ENCODE measurements around the gene ZC2HC1B. TPM values are rescaled to one million over a fixed set of nuclear protein-coding genes. Genes with fewer than 3 reads are reported as not detected.
A peak's percentile ranks its signal among the peaks of the same experiment; 100 is the strongest.

The ZC2HC1B gene
- total and polyA plus RNA-seq, 4 experiments from 2014 or later, result not detected

DNA sequence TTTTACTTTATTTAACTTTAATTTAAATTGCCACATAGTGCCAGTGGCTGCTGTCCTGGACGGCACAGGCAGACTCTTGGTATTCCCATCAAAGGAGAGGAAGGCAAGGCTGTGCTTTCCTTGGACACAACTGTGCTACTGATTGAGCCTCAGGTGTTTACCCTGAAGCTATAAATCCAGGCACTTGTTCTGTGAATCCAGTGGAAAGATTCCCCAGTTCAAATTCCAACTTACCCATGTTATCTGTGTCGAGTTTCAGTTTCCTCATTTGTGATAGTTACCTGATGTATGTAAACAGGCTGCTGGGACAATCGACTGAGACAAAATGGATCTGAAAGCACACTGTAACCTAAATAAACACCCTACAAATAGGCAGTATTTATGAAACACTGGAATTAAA lies 86.6 kb downstream of the ZC2HC1B start:
- H3K27me3 ChIP-seq (ENCODE audit: insufficient read depth, low read length), result no peaks in the 10 kb centered on the region
- no peak overlapping the region for H3K27ac ChIP-seq (ENCODE audit: low read depth, low read length)
- intact Hi-C loops (cut with micrococcal nuclease), result no loop called here
- no peak overlapping the region for H3K27ac Mint-ChIP-seq
- POLR2A ChIA-PET (ENCODE audit: partially characterized antibody), result no interaction called here
- H3K36me3 Mint-ChIP-seq, result peaks cover 0 to 9% of the 10 kb centered on the region in 2 donors
- DNase-seq, result no peak
- H3K27me3 Mint-ChIP-seq, result no peaks in the 10 kb centered on the region
- peaks cover 0 to 2% (median 0%) of the 10 kb centered on the region in 8 donors for H3K9me3 Mint-ChIP-seq
- no peaks in the 10 kb centered on the region for H3K4me1 ChIP-seq (ENCODE audit: insufficient read depth, low read length)
- H3K4me1 Mint-ChIP-seq, result no peaks in the 10 kb centered on the region
- no peaks in the 10 kb centered on the region for H3K36me3 ChIP-seq (ENCODE audit: insufficient read depth, low read length)
- H3K4me3 Mint-ChIP-seq, result no peak overlapping the region
- no peak overlapping the region for H3K4me3 ChIP-seq (ENCODE audit: low read length in 2 of 2)
- CTCF ChIA-PET (ENCODE audit: partially characterized antibody), result interaction anchor here (0.9 to 1.6 kb wide), 3 partner anchors 9 to 11 kb away, joined by 3 to 4 read pairs (median 4); no protein-coding TSS in a partner anchor
- no peaks in the 10 kb centered on the region for H3K9me3 ChIP-seq (ENCODE audit: control insufficient read depth in 1 of 2, low read length in 2 of 2)

DNA sequence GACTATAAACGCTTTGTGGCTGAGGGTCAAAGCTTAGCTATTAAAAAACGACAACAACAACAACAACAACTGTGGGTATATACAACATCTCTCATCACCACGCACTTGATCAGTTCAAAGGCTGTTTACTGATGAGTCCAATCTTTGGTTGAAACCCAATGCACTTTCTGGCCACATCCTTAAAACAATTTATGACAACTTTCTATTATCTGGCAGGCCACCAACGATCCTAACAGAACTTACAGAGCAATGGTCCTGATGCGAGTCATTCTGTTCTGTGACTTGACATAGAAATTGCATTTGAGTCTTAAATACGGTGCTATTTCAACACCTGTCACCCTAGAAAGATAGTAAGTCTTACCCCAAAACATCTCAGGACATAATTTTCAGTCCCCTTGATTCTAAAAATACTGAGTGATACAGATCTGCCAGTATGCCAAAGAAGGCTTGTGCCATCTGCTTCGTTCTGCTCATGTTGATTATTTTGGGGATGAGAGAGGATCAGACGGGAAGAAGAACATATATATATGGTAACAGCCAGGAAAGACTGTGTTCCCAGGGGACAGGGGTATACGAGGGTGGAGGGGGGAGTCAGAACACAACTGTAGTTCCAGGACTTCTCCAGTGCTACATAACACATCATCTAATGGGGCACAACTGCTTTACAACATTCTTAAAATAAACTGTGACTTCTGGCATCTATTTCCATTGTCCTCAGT lies 87.9 kb downstream of the ZC2HC1B start:
- no peaks in the 10 kb centered on the region for H3K27me3 Mint-ChIP-seq
- H3K4me1 Mint-ChIP-seq, result no peaks in the 10 kb centered on the region
- H3K27me3 ChIP-seq (ENCODE audit: insufficient read depth, low read length), result no peaks in the 10 kb centered on the region
- intact Hi-C loops (cut with micrococcal nuclease), result no loop called here
- CTCF ChIA-PET (ENCODE audit: partially characterized antibody), result interaction anchor here (1.6 kb wide), 1 partner anchor 10 kb away, joined by 4 read pairs; no protein-coding TSS in a partner anchor
- H3K9me3 Mint-ChIP-seq, result no peaks in the 10 kb centered on the region
- no peaks in the 10 kb centered on the region for H3K36me3 ChIP-seq (ENCODE audit: insufficient read depth, low read length)
- no peak for DNase-seq
- no peak overlapping the region for H3K27ac ChIP-seq (ENCODE audit: low read depth, low read length)
- H3K27ac Mint-ChIP-seq, result no peak overlapping the region
- peaks cover 0 to 3% of the 10 kb centered on the region in 2 donors for H3K36me3 Mint-ChIP-seq
- H3K4me3 ChIP-seq (ENCODE audit: low read length in 2 of 2), result no peak overlapping the region
- no peaks in the 10 kb centered on the region for H3K4me1 ChIP-seq (ENCODE audit: insufficient read depth, low read length)
- no peaks in the 10 kb centered on the region for H3K9me3 ChIP-seq (ENCODE audit: control insufficient read depth in 1 of 2, low read length in 2 of 2)
- no peak overlapping the region for H3K4me3 Mint-ChIP-seq
- POLR2A ChIA-PET (ENCODE audit: partially characterized antibody), result no interaction called here

DNA sequence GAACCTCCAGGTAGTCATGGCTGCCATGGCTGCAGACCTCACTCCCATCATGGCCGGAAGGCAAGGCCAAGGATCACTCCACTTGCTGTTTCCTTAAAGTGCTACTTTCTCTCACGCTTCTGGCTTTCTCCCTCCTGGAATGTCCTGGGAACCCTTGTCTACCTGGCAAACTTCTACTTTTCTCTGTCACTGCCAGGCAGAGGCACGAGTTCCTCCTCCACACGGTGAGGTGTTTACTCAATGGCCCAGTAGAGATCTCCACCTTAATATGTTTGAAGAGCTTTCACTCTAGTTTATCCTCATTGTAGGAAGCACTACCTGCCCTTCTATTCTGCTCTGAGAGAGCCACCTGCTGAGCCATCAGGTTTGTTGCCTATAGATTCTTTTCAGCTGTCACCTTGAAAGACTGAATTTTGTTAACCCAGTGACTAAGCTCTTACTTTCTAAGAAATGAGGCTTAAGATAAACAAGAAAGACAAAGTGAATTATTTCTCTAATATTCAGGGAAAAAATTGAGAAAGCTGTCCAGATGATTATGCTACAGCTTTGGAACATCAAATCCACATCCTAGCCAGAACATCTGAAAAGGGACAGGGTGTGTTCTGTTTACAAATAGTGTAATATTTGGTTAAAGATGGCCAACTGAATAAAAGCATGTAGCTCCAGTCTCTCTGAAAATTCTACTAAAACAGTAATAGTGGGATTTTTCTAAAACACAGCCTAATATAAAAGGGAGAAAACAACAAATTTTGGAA lies 88.8 kb downstream of the ZC2HC1B start:
- Mint-ChIP-seq H3K27ac (no peak overlapping the region), H3K27me3 (no peaks in the 10 kb centered on the region), H3K36me3 (no peaks in the 10 kb centered on the region), H3K4me3 (no peak overlapping the region), H3K9me3 (no peaks in the 10 kb centered on the region), H3K4me1 (no peaks in the 10 kb centered on the region)
- intact Hi-C loops (cut with micrococcal nuclease), result no loop called here
- POLR2A ChIA-PET (ENCODE audit: partially characterized antibody), result no interaction called here
- no peak overlapping the region for H3K27ac ChIP-seq (ENCODE audit: low read depth, low read length)
- no peaks in the 10 kb centered on the region for H3K4me1 ChIP-seq (ENCODE audit: insufficient read depth, low read length)
- no peaks in the 10 kb centered on the region for H3K36me3 ChIP-seq (ENCODE audit: insufficient read depth, low read length)
- no peaks in the 10 kb centered on the region for H3K27me3 ChIP-seq (ENCODE audit: insufficient read depth, low read length)
- no peak for DNase-seq
- CTCF ChIA-PET (ENCODE audit: partially characterized antibody), result interaction anchor here (0.6 to 1.9 kb wide), 4 partner anchors 11 to 377 kb away, joined by 3 to 8 read pairs (median 4); no protein-coding TSS in a partner anchor
- H3K4me3 ChIP-seq (ENCODE audit: low read length in 2 of 2), result no peak overlapping the region
- H3K9me3 ChIP-seq (ENCODE audit: control insufficient read depth in 1 of 2, low read length in 2 of 2), result no peaks in the 10 kb centered on the region

DNA sequence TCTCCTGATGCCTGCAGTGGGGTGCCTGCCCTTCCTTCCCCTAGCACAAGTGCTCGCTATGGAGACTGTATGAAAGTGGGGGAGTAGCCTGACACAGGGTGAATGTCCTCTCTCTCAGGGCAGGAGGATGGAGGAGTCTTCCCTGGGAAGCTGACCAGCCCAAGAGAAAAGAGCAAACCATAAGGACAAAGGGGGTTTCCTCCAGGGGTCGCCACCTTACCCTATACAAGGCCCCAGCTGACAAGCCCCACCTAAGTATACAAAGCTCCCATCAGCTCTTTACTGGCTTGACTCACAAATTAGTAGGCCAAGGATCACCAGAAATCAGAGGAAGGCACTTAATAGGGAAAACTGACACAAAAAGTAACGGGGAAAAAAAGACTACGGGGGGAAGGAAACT lies 89.6 kb downstream of the ZC2HC1B start:
- ChIA-PET CTCF (ENCODE audit: partially characterized antibody) (interaction anchor here (1.4 to 1.9 kb wide), 3 partner anchors 12 to 378 kb away, joined by 4 to 8 read pairs (median 5); no protein-coding TSS in a partner anchor), POLR2A (ENCODE audit: partially characterized antibody) (no interaction called here)
- no peaks in the 10 kb centered on the region for H3K36me3 Mint-ChIP-seq
- no peaks in the 10 kb centered on the region for H3K27me3 Mint-ChIP-seq
- H3K4me3 ChIP-seq (ENCODE audit: low read length in 2 of 2), result no peak overlapping the region
- no peak overlapping the region for H3K4me3 Mint-ChIP-seq
- no peaks in the 10 kb centered on the region for H3K4me1 ChIP-seq (ENCODE audit: insufficient read depth, low read length)
- DNase-seq, result no peak
- no peaks in the 10 kb centered on the region for H3K4me1 Mint-ChIP-seq
- no peaks in the 10 kb centered on the region for H3K9me3 ChIP-seq (ENCODE audit: control insufficient read depth in 1 of 2, low read length in 2 of 2)
- H3K27me3 ChIP-seq (ENCODE audit: insufficient read depth, low read length), result no peaks in the 10 kb centered on the region
- H3K36me3 ChIP-seq (ENCODE audit: insufficient read depth, low read length), result no peaks in the 10 kb centered on the region
- no peak overlapping the region for H3K27ac Mint-ChIP-seq
- intact Hi-C loops (cut with micrococcal nuclease), result no loop called here
- H3K27ac ChIP-seq (ENCODE audit: low read depth, low read length), result no peak overlapping the region
- no peaks in the 10 kb centered on the region for H3K9me3 Mint-ChIP-seq

DNA sequence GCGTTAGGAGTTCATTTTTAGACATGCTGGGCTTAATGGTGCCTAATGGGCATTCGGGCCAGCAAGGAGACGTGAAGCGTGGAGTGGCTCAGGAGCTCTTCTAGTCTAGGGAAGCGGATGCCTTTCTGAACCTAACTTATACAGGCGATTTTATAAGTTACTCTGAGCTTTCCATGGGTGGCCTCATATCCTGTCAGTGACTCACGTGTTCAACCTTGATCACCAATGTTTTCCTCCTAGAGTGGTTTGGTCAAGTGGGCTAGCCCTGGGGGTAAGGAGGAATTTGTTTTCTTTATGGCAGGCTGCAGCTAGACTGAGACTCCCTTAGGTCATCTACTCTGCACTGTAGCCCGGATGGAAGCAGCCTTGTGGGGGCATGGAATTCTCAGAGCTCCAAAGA lies 91.7 kb downstream of the ZC2HC1B start:
- no peaks in the 10 kb centered on the region for H3K36me3 ChIP-seq (ENCODE audit: insufficient read depth, low read length)
- H3K27ac ChIP-seq (ENCODE audit: low read depth, low read length), result no peak overlapping the region
- ChIA-PET CTCF (ENCODE audit: partially characterized antibody) (interaction anchor here (0.7 to 1.9 kb wide), 4 partner anchors 12 to 16 kb away, joined by 3 to 10 read pairs (median 4); no protein-coding TSS in a partner anchor), POLR2A (ENCODE audit: partially characterized antibody) (no interaction called here)
- no peak overlapping the region for H3K4me3 ChIP-seq (ENCODE audit: low read length in 2 of 2)
- Mint-ChIP-seq H3K27ac (no peak overlapping the region), H3K36me3 (no peaks in the 10 kb centered on the region), H3K27me3 (no peaks in the 10 kb centered on the region), H3K4me3 (no peak overlapping the region), H3K4me1 (no peaks in the 10 kb centered on the region), H3K9me3 (no peaks in the 10 kb centered on the region)
- no peaks in the 10 kb centered on the region for H3K9me3 ChIP-seq (ENCODE audit: control insufficient read depth in 1 of 2, low read length in 2 of 2)
- H3K27me3 ChIP-seq (ENCODE audit: insufficient read depth, low read length), result no peaks in the 10 kb centered on the region
- intact Hi-C loops (cut with micrococcal nuclease), result no loop called here
- no peak for DNase-seq
- H3K4me1 ChIP-seq (ENCODE audit: insufficient read depth, low read length), result no peaks in the 10 kb centered on the region

DNA sequence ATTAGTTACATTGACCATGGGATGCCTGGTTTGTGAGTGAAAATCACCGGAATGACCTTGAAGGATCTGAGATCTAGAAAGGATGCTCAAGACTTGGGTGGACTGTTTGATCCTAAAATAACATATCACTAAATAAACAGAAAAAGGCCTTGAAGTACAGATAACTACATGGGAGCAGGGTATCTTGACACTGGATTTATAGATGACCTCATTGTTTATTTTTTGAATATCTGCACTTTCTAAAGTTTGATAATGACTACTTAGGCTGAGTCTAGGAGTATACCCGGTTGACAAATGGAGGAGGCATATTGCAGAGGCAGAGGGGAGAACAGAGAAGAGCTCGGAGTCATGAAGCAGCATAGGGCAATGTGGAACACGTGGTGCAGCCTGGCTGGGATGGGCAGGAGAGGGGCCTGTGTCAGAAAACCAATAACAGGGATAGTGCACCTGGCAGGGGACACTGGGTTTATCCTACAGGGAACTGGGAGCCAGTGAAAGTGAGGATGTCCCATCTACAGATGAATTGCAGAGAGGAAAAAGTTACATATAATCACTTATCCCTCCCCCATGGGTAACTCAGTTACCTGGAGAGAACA lies 93.5 kb downstream of the ZC2HC1B start:
- no peak for DNase-seq
- no peaks in the 10 kb centered on the region for H3K9me3 ChIP-seq (ENCODE audit: control insufficient read depth in 1 of 2, low read length in 2 of 2)
- Mint-ChIP-seq H3K36me3 (no peaks in the 10 kb centered on the region), H3K9me3 (no peaks in the 10 kb centered on the region), H3K27ac (peak overlapping the region in 1 of 7 donors; percentile 48), H3K4me3 (no peak overlapping the region), H3K4me1 (no peaks in the 10 kb centered on the region), H3K27me3 (no peaks in the 10 kb centered on the region)
- POLR2A ChIA-PET (ENCODE audit: partially characterized antibody), result no interaction called here
- H3K27ac ChIP-seq (ENCODE audit: low read depth, low read length), result no peak overlapping the region
- CTCF ChIA-PET (ENCODE audit: partially characterized antibody), result interaction anchor here (1.9 kb wide), 1 partner anchor 13 kb away, joined by 10 read pairs; no protein-coding TSS in a partner anchor
- no peaks in the 10 kb centered on the region for H3K4me1 ChIP-seq (ENCODE audit: insufficient read depth, low read length)
- no peak overlapping the region for H3K4me3 ChIP-seq (ENCODE audit: low read length in 2 of 2)
- intact Hi-C loops (cut with micrococcal nuclease), result no loop called here
- no peaks in the 10 kb centered on the region for H3K27me3 ChIP-seq (ENCODE audit: insufficient read depth, low read length)
- H3K36me3 ChIP-seq (ENCODE audit: insufficient read depth, low read length), result no peaks in the 10 kb centered on the region

DNA sequence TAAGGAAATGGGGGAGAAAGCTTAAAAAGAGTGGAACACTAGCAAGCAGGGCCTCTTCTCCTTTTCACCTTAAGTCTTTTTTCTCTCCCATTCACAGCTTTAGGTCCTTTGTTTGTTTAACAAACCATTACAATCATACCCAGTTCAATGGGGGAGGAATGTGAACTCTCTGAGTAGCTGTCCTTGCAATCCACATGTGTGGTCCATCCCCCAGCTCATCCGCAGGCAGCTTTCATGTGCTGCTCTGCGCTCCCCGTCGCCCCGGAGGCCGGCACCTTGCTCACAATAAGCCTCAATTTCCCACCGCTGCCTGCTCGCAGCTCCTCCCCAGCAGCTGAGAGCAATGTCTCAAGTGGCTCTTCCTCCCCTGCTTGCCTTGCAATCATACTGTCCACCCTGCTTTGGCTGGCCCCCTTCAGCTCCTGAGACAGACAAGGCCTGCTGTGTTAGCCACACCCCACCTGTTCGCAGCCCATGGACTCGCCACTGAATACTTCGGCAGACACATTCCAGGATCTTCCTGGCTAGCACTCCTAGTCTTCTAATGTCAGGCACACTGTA lies 94.6 kb downstream of the ZC2HC1B start:
- Histone ChIP-seq H3K36me3 (ENCODE audit: insufficient read depth, low read length) (no peaks in the 10 kb centered on the region), H3K9me3 (ENCODE audit: control insufficient read depth in 1 of 2, low read length in 2 of 2) (no peaks in the 10 kb centered on the region), H3K4me1 (ENCODE audit: insufficient read depth, low read length) (no peaks in the 10 kb centered on the region), H3K4me3 (ENCODE audit: low read length in 2 of 2) (no peak overlapping the region), H3K27me3 (ENCODE audit: insufficient read depth, low read length) (no peaks in the 10 kb centered on the region), H3K27ac (ENCODE audit: low read depth, low read length) (no peak overlapping the region)
- H3K4me3 Mint-ChIP-seq, result no peak overlapping the region
- ChIA-PET CTCF (ENCODE audit: partially characterized antibody) (interaction anchor here (0.6 to 2.0 kb wide), 2 partner anchors 17 to 19 kb away, joined by 3 to 11 read pairs; no protein-coding TSS in a partner anchor), POLR2A (ENCODE audit: partially characterized antibody) (no interaction called here)
- DNase-seq, result no peak
- H3K27me3 Mint-ChIP-seq, result no peaks in the 10 kb centered on the region
- no peaks in the 10 kb centered on the region for H3K36me3 Mint-ChIP-seq
- intact Hi-C loops (cut with micrococcal nuclease), result no loop called here
- H3K27ac Mint-ChIP-seq, result no peak overlapping the region
- no peaks in the 10 kb centered on the region for H3K9me3 Mint-ChIP-seq
- H3K4me1 Mint-ChIP-seq, result no peaks in the 10 kb centered on the region
